ENCODE measurements around the gene ENDOV. TPM values are rescaled to one million over a fixed set of nuclear protein-coding genes. Genes with fewer than 3 reads are reported as not detected.

Gene ENDOV
- total RNA-seq, 1 donor from 2014 or later, result 39.1 TPM

GRCh38 chr17:80464486-80464885, 49.5 kb downstream of the ENDOV start:
- Mint-ChIP-seq H3K36me3 (ENCODE audit: unreplicated experiment) (no peaks in the 10 kb centered on the region), H3K4me3 (ENCODE audit: unreplicated experiment) (no peak overlapping the region), H3K4me1 (ENCODE audit: unreplicated experiment) (no peaks in the 10 kb centered on the region), H3K27ac (ENCODE audit: unreplicated experiment) (no peak overlapping the region), H3K27me3 (ENCODE audit: unreplicated experiment) (peaks cover 26% of the 10 kb centered on the region), H3K9me3 (ENCODE audit: unreplicated experiment) (no peaks in the 10 kb centered on the region)
- TF ChIP-seq CTCF (IDR thresholded peaks at IDR 0.05), result no peak
- no peak for DNase-seq (ENCODE audit: extremely low spot score, unreplicated experiment)

DNA sequence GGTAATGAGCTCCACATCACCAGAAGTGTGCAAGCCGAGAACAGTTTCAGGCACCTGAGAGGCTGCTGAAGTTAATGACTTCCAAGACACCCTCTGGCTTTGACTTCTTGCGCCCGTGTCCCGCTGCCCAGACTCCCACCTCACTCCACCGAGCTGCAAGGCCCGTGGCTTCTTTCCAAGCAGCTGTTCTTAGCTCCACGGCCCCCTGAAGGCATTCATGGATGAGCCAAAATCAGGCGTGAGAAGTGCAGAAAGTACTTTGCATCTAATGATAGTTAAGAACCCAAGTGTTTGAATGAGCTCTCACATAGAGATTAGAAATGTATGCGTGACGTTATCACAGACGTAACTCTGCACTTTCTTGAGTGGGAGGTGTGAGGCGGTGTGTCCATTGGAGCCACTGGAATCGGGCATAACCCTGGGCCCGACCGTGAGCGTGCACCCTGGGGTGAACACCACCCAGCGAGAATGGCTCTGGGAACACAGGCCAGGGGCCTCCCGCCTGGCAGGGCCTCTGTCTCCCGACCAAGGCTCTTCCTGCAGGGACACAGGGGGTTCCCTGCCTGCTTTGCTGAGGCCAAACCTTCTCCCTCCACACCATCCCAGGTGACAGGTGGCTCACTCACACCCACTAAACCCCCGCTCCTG, 50.5 kb downstream of the ENDOV start:
- peaks cover 18% of the 10 kb centered on the region for H3K27me3 Mint-ChIP-seq (ENCODE audit: unreplicated experiment)
- no peak overlapping the region for H3K27ac Mint-ChIP-seq (ENCODE audit: unreplicated experiment)
- H3K9me3 Mint-ChIP-seq (ENCODE audit: unreplicated experiment), result no peaks in the 10 kb centered on the region
- no peaks in the 10 kb centered on the region for H3K36me3 Mint-ChIP-seq (ENCODE audit: unreplicated experiment)
- TF ChIP-seq CTCF (IDR thresholded peaks at IDR 0.05), result no peak
- no peak for DNase-seq (ENCODE audit: extremely low spot score, unreplicated experiment)
- H3K4me3 Mint-ChIP-seq (ENCODE audit: unreplicated experiment), result no peak overlapping the region
- no peaks in the 10 kb centered on the region for H3K4me1 Mint-ChIP-seq (ENCODE audit: unreplicated experiment)

DNA sequence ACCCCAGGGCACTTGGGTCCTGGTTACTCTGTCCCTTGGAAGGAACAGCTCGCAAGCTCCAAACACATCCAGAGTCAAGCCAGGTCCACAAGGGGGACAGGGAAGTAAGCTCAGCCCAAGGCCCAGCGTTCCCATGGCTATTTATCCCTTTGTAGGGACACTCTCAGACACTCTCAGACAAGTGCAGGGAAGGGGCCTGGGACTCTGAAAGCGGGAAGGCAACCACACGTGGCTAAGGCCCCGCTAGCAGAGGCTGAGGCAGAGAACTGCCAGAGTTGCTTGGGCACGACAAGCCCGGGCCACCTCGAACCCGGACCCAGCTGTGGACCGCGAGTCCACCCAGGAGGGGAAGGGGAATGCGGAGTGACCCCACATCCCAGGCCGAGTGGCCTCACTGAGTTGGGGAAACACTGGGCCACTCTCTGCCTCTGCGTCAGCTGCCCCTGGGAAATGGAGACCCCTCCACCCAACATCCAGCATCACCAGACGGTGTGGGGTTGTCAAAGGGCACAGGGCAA, 51.3 kb downstream of the ENDOV start:
- Mint-ChIP-seq H3K4me3 (ENCODE audit: unreplicated experiment) (no peak overlapping the region), H3K36me3 (ENCODE audit: unreplicated experiment) (no peaks in the 10 kb centered on the region), H3K4me1 (ENCODE audit: unreplicated experiment) (no peaks in the 10 kb centered on the region), H3K27me3 (ENCODE audit: unreplicated experiment) (peaks cover 11% of the 10 kb centered on the region), H3K27ac (ENCODE audit: unreplicated experiment) (no peak overlapping the region), H3K9me3 (ENCODE audit: unreplicated experiment) (no peaks in the 10 kb centered on the region)
- DNase-seq (ENCODE audit: extremely low spot score, unreplicated experiment), result no peak
- no peak for TF ChIP-seq CTCF (IDR thresholded peaks at IDR 0.05)

- H3K9me3 Mint-ChIP-seq (ENCODE audit: unreplicated experiment), result no peaks in the 10 kb centered on the region
- H3K27me3 Mint-ChIP-seq (ENCODE audit: unreplicated experiment), result peaks cover 16% of the 10 kb centered on the region
- H3K36me3 Mint-ChIP-seq (ENCODE audit: unreplicated experiment), result no peaks in the 10 kb centered on the region
- H3K4me3 Mint-ChIP-seq (ENCODE audit: unreplicated experiment), result no peak overlapping the region
- H3K27ac Mint-ChIP-seq (ENCODE audit: unreplicated experiment), result no peak overlapping the region
- DNase-seq (ENCODE audit: extremely low spot score, unreplicated experiment), result no peak
- no peak for TF ChIP-seq CTCF (IDR thresholded peaks at IDR 0.05)
- no peaks in the 10 kb centered on the region for H3K4me1 Mint-ChIP-seq (ENCODE audit: unreplicated experiment)
Observed at GRCh38 chr17:80468242-80468641, 53.3 kb downstream of the ENDOV start.

GRCh38 chr17:80468781-80469493, 54.0 kb downstream of the ENDOV start:
- no peak for DNase-seq (ENCODE audit: extremely low spot score, unreplicated experiment)
- no peaks in the 10 kb centered on the region for H3K36me3 Mint-ChIP-seq (ENCODE audit: unreplicated experiment)
- no peaks in the 10 kb centered on the region for H3K4me1 Mint-ChIP-seq (ENCODE audit: unreplicated experiment)
- no peak overlapping the region for H3K4me3 Mint-ChIP-seq (ENCODE audit: unreplicated experiment)
- no peak for TF ChIP-seq CTCF (IDR thresholded peaks at IDR 0.05)
- no peaks in the 10 kb centered on the region for H3K9me3 Mint-ChIP-seq (ENCODE audit: unreplicated experiment)
- no peak overlapping the region for H3K27ac Mint-ChIP-seq (ENCODE audit: unreplicated experiment)
- H3K27me3 Mint-ChIP-seq (ENCODE audit: unreplicated experiment), result peaks cover 16% of the 10 kb centered on the region

All from osteocyte (in vitro differentiated cells).